Measurements from ENCODE around the gene C12orf60.

Gene C12orf60

GRCh38 chr12:14773685-14774073 is 29.8 kb upstream of the C12orf60 start:
- H3K4me2 ChIP-seq: no peak overlapping the region
- no peaks in the 10 kb centered on the region for H4K20me1 ChIP-seq (ENCODE audit: insufficient read depth)
- H3K79me2 ChIP-seq (ENCODE audit: insufficient read depth, low read depth): peaks cover 9% of the 10 kb centered on the region; the same call in 1 of the 2 replicates
- no peaks in the 10 kb centered on the region for H3K36me3 ChIP-seq (ENCODE audit: insufficient read depth)
- H3K4me3 ChIP-seq (IDR thresholded peaks at IDR 0.05; ENCODE audit: insufficient read depth, low read depth, low read length): no peak overlapping the region
- H3K4me1 ChIP-seq (ENCODE audit: low read depth, poor library complexity, severe bottlenecking): peaks cover 13% of the 10 kb centered on the region
- H3K27ac ChIP-seq: no peak overlapping the region
- TF ChIP-seq, protein P1, sequence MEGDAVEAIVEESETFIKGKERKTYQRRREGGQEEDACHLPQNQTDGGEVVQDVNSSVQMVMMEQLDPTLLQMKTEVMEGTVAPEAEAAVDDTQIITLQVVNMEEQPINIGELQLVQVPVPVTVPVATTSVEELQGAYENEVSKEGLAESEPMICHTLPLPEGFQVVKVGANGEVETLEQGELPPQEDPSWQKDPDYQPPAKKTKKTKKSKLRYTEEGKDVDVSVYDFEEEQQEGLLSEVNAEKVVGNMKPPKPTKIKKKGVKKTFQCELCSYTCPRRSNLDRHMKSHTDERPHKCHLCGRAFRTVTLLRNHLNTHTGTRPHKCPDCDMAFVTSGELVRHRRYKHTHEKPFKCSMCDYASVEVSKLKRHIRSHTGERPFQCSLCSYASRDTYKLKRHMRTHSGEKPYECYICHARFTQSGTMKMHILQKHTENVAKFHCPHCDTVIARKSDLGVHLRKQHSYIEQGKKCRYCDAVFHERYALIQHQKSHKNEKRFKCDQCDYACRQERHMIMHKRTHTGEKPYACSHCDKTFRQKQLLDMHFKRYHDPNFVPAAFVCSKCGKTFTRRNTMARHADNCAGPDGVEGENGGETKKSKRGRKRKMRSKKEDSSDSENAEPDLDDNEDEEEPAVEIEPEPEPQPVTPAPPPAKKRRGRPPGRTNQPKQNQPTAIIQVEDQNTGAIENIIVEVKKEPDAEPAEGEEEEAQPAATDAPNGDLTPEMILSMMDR (conservative IDR thresholded peaks at IDR 0.05; ENCODE audit: low read depth, low read length): no peak
- no peak overlapping the region for H3K9ac ChIP-seq
- no peaks in the 10 kb centered on the region for H3K27me3 ChIP-seq (ENCODE audit: insufficient read depth, low read depth)
- no peak overlapping the region for H2AFZ ChIP-seq (ENCODE audit: low read depth)

GRCh38 chr12:14774074-14774905 is 29.2 kb upstream of the C12orf60 start:
- Histone ChIP-seq H3K27ac (no peak overlapping the region), H4K20me1 (ENCODE audit: insufficient read depth) (no peaks in the 10 kb centered on the region), H3K4me3 (IDR thresholded peaks at IDR 0.05; ENCODE audit: insufficient read depth, low read depth, low read length) (no peak overlapping the region), H3K36me3 (ENCODE audit: insufficient read depth) (no peaks in the 10 kb centered on the region), H3K4me2 (no peak overlapping the region), H3K79me2 (ENCODE audit: insufficient read depth, low read depth) (0 out of 2 replicates have a peak, but pooled peaks cover 3% of the 10 kb centered on the region), H3K9ac (no peak overlapping the region), H2AFZ (ENCODE audit: low read depth) (no peak overlapping the region), H3K4me1 (ENCODE audit: low read depth, poor library complexity, severe bottlenecking) (peaks cover 7% of the 10 kb centered on the region), H3K27me3 (ENCODE audit: insufficient read depth, low read depth) (no peaks in the 10 kb centered on the region)
- TF ChIP-seq, protein P1 (conservative IDR thresholded peaks at IDR 0.05; ENCODE audit: low read depth, low read length): no peak

DNA sequence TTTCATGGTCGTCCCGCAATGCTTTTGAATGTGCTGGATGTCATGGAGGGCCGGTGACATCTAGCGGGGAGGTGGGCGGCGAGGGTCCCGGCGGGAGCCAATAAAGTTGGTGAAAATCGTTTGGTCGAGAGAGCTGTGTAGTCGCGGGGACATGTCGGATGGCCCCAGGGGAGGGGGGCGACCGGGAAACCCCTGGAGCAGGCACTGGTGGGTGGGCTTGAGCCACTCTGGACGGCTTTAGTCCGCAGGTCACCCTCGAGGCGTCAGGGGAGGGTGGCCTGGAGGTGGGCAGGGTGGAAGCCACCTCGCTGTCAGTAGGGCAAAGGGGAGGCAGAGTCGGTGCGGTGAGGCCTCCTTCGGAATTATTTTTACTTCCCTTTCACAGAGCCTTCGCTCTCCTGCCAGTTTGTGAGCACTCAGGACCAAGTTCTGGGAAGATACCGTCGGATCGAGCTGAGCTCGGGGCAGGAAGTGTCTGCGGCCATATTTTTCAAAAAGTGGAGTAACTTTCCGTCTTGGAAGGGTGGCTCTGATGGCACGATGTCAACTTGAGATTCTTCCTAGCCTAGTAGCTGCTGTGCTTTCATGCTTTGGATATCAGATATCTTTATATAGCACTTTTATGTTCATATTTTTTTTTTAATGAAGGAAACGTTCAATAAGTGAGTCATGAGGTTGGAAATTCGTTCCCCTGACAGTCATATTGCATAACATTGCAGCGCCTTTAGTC is 28.4 kb upstream of the C12orf60 start:
- H3K79me2 ChIP-seq (ENCODE audit: insufficient read depth, low read depth): no peaks in the 10 kb centered on the region
- no peaks in the 10 kb centered on the region for H4K20me1 ChIP-seq (ENCODE audit: insufficient read depth)
- H3K4me1 ChIP-seq (ENCODE audit: low read depth, poor library complexity, severe bottlenecking): peaks cover 7% of the 10 kb centered on the region
- TF ChIP-seq, protein P1 (conservative IDR thresholded peaks at IDR 0.05; ENCODE audit: low read depth, low read length): no peak
- no peak overlapping the region for H3K4me3 ChIP-seq (IDR thresholded peaks at IDR 0.05; ENCODE audit: insufficient read depth, low read depth, low read length)
- no peaks in the 10 kb centered on the region for H3K36me3 ChIP-seq (ENCODE audit: insufficient read depth)
- H2AFZ ChIP-seq (ENCODE audit: low read depth): no peak overlapping the region
- H3K27ac ChIP-seq: no peak overlapping the region
- no peaks in the 10 kb centered on the region for H3K27me3 ChIP-seq (ENCODE audit: insufficient read depth, low read depth)
- H3K4me2 ChIP-seq: no peak overlapping the region
- no peak overlapping the region for H3K9ac ChIP-seq

DNA sequence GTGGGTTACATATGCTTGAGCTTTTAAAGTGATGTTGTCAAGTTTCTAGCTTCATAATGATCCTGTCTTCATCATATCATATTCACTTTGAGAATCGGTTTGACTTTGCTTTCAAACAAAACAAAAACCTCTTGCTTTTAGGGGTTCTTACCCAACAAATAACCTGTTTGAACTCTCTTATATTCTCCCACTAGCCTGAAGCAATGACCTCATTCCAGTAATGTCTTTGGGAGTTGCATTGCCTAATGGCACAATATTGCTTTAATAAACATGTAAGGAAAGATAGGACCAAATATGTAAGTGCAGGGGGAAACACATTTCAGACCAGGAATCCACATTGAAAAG is 27.9 kb upstream of the C12orf60 start:
- H3K4me3 ChIP-seq (IDR thresholded peaks at IDR 0.05; ENCODE audit: insufficient read depth, low read depth, low read length): no peak overlapping the region

More for the DNA sequence above, 27.9 kb upstream of the C12orf60 start:
- Histone ChIP-seq H3K36me3 (ENCODE audit: insufficient read depth) (no peaks in the 10 kb centered on the region), H3K4me1 (ENCODE audit: low read depth, poor library complexity, severe bottlenecking) (peaks cover 7% of the 10 kb centered on the region), H3K27me3 (ENCODE audit: insufficient read depth, low read depth) (no peaks in the 10 kb centered on the region), H2AFZ (ENCODE audit: low read depth) (no peak overlapping the region), H3K4me2 (no peak overlapping the region), H4K20me1 (ENCODE audit: insufficient read depth) (no peaks in the 10 kb centered on the region), H3K79me2 (ENCODE audit: insufficient read depth, low read depth) (no peaks in the 10 kb centered on the region), H3K9ac (no peak overlapping the region), H3K27ac (no peak overlapping the region)
- TF ChIP-seq, protein P1 (conservative IDR thresholded peaks at IDR 0.05; ENCODE audit: low read depth, low read length): no peak
